Erythroblast (primary cell): ENCODE data around the gene PNPLA7.

Experiments used
- GATA1 ChIP-seq: IDR thresholded peaks from 2 replicates; pipeline ENCODE4 v1.6.1; 2011; ENCODE audit warnings: low read depth, mild to moderate bottlenecking, control low read depth, low read length, moderate library complexity
- POLR2A ChIP-seq: IDR thresholded peaks from 2 replicates; pipeline ENCODE4 v1.6.1; 2011; ENCODE audit warnings: mild to moderate bottlenecking, low read length

DNA sequence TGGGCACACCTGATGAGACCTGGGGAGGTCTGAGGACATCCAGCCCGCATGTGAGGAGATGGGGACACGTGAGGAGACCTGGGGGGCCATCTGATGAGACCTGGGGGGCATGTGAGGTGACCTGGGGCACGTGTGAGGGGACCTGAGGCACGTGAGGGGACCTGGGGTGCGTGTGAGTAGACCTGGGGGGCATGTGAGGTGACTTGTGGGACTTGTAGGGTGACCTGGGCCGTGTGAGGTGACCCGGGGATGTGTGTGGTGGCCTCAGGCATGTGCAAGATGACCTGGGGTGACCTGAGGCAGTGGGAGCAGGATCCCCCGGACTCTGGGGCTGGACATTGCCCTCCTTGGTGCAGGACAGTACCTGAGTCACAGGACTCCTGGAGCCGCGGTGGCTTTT is 30.6 kb downstream of the PNPLA7 start:
- TF ChIP-seq POLR2A (no peak), GATA1 (no peak)
